NCI-H82 treated with DMSO at 0.1 percent for 48 hours (cell line): ENCODE measurements around the gene TSKU.

Experiments
- DNase-seq: peaks from one replicate; lab custom pipeline; 2025; ENCODE audit not compliant: unreplicated experiment; lab: John Stamatoyannopoulos, UW

Gene TSKU, protein sequence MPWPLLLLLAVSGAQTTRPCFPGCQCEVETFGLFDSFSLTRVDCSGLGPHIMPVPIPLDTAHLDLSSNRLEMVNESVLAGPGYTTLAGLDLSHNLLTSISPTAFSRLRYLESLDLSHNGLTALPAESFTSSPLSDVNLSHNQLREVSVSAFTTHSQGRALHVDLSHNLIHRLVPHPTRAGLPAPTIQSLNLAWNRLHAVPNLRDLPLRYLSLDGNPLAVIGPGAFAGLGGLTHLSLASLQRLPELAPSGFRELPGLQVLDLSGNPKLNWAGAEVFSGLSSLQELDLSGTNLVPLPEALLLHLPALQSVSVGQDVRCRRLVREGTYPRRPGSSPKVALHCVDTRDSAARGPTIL

DNA sequence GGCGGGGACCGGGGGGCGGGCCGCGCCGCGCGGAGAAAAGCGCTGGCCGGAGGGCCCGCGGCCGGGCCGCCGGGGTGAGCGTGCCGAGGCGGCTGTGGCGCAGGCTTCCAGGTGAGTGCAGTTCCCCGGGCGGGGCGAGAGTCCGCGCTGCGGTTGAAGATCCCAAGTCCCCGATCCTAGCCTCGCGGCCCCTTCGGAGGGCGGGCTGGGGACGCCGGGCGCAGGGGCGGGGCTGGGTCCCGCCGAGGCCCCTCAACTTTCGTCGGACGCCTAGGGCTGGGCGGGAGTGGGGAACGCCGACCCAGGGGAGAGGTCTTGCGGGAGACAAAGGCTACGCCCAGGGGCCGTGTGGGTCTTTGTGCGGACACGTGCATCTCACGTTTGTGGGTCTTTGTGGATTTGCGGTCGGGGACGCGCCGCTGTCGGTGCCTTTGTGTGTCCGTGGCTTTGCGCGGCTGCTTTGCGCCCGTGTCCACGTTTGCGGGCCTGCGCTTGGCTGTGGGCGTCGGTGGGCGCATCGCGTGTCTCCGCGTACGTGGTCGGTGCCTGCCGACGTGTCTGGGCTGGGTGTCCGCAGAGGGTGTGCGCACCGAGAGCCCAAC lies at the start of gene TSKU:
TSS of gene TSKU (plus strand) at position 63 of the 602 bp plus-strand sequence. CDS start 12,261 bp downstream, outside the sequence.
- DNase-seq, result no peak

DNA sequence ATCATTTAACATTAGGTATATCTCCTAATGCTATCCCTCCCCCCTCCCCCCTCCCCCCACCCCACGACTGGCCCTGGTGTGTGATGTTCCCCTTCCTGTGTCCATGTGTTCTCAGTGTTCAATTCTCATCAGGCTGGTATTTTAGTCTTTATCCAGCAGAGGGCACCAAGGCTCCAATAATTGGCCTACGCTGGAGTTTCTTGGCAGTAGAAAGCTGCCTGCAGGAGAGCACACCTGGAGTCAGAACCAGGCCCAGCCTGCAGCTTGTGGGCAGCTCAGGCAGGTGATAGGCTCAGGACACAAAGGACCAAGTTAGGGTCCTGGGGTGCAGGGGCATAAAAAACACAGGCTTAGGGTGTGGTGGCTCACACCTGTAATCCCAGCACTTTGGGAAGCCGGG lies 49.2 kb upstream of the TSKU start:
- peak; percentile 7 for DNase-seq

DNA sequence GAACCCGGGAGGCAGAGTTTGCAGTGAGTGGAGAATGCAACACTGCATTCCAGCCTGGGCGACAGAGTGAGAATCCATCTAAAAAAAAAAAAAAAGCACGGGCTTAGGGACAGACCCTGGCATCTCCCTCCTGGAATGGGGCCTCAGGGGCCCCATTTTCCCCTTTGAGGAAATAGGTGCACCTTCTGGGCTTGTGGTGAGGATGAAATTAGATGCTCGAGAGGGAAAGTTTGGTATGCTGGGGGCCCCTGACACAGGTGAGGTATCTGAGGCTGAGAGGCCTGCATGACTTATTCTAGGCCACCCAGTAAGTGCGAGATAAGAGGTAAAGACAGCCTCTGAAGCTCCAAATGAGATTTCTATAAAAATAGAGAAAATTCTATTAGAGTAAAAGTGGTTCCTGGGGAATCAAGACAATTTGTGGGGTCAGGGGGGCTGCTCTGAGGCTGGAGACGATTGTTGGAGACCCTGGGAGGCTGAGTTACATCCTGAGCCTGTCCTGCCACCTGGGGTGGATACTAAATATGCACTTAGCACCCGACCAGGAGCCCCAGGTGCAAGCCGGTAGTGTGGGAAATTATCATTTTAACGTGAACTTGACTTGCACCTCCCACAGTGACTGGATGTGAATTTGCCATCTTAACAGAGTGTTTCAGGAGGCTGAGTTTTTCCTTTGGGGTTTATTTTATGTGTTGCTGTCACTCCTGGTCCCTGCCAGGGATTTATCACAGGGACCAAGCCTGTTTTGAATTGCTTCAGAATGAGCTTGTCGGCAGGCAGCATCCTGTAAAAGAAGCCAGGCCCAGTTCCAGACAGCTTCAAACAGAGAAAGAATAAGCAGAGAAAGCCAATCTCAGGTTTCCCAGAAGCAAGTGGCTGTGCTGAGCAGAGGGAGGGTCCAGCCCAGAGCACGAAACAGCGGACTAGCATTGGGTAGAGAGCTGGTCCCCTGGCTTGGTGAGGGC lies 48.4 kb upstream of the TSKU start:
- DNase-seq, result no peak

DNA sequence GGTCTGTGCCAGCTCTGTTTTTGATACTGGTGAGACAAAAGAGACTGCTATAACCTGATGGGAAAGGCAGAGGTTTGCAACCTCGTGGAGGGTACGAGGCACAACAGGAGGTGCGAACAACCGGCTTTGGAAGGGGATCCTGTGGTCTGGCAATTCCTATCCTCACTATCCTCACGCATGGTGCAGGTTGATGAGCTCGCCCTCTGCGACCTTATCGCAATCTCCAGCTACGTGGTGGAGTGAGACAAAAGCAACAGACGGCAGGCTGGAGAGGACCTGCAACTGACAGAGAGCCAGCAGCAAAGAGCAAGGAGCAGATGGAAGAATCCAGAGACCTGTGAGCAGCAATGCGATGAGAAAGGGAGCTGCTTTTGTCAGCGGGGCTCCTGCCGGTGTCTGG lies 47.3 kb upstream of the TSKU start:
- no peak for DNase-seq

DNA sequence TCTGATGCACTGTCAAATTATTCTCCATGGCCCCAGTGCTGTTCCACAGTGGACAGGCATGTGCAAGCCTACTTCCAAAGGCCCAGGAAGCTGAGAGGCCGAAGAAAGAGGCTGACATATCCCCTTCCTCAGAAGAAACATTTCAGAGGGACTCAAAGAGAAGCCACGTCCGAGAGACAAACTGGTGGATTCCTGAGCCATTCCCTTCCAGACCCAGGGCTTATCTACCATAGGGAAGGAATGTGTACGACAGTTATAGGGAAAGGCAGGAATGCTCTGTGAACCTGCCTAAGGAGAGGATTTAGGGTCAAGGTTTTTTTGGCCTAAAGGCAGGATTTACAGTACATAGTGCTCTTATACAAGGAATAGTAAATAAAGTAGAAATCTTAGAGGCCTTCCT lies 46.9 kb upstream of the TSKU start:
- DNase-seq, result no peak

DNA sequence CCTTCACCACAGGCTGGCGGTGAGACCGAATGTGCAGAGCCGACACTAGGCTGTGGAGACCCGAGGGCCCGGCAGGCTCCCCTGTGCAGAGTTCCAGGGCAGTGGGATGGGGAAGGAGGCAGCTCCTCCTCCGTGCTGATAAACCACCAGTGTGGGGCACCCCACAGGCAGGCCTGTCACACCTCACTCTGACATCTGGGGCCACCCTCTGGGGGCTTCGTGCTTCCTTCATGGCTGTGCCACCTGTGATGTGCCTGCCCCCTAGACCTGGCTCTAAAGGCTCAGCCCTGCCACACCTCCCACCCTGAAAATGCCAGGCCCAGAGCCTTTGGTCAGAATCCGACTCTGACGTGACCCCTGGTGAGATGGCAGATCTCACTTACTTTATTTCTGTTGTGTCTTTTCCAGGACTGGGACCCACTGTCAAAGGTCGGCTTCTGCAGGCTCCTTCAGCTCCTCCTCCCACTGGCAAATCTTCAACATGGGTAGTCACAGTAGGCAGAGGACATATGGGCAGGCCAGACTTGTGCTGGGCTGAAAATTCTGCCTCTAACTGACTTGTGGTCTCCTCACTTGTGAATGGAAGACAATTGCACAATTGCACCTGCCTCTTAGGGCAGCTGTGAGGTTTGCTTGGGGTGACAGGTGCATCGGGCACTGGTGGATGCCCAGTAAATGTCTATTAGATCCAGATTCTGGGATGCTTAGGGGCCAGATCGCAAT lies 46.2 kb upstream of the TSKU start:
- no peak for DNase-seq

DNA sequence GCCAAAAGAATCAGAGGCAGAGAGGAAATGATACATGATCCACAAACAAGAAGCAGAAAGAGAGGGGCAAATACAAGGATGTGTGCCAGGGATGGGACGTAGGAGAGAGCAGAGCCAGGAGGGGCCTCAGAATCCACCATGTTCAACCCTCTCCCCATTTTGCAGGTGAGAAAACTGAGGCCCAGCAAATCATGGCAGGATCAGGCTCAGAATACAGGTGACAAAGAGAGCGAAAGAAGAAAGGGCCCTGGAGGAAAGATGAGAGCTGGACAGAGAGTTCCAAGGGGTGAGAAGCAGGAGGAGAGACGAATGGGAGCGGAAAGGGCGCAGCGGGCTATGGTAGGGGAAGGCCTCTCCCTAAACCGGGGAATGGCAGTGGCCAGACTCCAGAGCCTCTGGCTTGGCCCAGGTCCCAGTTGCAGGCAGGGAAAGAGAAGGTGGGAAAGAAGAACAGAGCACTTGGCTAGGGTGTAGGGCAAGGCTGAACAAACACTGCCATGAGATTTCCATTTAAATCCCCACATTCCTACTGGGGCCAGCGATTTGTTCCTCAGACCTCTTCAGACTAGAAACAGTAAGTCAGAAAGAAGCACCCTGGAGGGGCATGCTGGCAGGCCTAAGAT lies 44.4 kb upstream of the TSKU start:
- no peak for DNase-seq

DNA sequence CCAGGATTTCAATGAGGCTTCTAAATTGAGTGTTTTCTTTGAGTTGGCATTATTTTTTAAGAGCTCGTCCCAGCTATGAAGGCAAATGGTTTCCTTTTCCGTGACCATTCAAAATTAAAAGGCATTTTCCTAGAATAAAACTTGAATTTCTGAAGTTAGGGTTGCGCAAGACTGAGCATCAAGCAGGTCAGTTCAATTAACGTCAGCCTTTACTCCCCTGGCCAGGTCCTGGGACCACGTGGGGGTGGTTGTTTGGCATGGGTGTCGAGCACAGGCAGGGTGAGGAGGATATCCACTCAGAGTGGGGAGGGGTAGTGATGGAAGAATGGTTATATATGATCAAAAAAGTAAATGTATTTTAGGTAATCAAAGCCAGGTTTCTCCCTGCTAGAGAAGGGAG lies 43.4 kb upstream of the TSKU start:
- DNase-seq, result no peak

DNA sequence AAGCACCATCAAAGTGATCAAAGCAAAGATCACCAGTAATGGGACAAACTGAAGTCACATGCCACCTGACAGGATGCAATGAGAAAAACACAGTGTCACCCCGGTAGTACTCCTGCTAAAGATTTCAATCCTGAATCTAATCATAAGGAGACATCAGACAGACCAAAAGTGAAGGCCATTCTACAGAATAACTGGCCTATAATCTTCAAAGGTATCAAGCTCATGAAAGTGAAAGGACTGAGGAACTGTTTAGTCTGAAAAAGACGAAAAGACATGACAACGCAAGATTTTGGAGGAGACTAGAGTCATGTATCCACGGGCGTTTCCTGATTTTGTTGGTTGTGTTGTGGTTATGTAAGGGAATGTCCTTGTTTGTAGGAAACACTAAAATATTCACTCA lies 42.4 kb upstream of the TSKU start:
- DNase-seq, result no peak

DNA sequence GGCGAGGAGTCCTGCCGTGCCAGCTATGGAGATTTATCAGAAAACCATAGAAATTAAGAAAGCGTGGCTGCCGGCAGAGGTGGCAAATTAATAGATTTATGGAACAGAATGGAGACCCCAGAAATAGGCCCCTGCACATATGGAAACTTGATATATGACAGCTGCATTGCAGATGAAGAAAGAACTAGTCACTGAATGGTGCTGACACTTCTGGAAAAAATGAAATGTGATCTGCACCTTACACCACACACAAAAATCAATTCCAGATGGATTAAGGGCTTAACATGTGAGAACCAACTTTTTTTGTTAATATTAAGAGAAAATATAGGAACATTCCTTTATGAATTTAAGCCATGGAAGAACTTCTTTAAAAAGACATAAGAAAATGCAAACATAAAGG lies 40.3 kb upstream of the TSKU start:
- DNase-seq, result no peak

DNA sequence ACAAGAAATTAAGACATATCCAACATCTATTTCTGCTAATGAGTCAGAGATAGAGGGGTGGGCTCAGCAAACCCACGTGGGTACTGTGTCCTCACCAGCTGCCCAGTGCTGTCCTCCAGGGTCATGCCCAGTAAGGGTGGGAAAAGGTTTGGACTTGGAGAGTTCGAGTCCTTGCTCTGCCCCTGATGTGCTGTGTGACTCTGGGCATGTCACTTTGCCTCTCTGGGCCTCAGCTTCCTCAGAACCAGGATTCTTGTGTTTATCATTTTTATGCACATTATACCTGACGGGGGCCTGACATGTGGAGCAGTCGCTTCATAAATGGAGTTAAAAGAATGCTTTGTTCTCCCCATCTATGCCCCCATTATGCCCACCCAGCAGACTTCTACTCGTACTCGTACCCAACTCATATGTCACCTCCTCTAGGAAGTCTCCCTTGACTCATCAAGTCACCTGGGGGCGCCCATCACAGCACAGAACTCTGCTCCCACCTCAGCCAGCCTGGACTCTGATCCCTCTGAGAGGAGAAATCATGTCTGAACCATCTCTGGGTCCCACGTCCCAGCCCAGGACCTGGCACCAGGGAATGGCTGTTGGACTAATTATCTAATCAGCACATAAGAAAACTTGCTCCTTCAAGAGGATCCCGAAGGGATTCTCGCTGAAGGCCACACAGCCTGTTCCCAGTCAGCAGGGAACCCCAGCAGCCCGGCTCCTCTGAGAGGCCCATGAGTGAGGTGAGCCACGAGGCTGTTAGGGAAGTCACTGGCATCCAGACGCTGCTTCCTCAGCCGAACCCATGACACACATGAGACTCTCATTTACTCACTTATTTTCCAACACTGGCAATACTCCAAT lies 38.7 kb upstream of the TSKU start:
- DNase-seq, result no peak

DNA sequence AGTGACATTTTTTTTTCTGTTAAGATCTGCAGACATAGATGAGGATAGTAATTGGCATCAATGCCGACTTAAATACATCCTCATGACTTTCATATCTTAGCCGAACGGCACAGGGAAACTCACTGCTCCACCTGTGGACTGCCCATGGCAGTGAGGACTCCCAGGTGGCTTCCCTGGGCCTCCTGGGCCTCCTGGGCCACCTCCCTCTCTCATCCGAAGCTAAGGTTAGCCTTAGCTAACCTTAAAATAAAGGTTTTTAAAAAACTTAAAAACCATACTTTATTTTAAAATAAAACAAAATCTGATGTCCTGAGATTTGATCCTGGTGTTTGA lies 38.1 kb upstream of the TSKU start:
- DNase-seq, result no peak

DNA sequence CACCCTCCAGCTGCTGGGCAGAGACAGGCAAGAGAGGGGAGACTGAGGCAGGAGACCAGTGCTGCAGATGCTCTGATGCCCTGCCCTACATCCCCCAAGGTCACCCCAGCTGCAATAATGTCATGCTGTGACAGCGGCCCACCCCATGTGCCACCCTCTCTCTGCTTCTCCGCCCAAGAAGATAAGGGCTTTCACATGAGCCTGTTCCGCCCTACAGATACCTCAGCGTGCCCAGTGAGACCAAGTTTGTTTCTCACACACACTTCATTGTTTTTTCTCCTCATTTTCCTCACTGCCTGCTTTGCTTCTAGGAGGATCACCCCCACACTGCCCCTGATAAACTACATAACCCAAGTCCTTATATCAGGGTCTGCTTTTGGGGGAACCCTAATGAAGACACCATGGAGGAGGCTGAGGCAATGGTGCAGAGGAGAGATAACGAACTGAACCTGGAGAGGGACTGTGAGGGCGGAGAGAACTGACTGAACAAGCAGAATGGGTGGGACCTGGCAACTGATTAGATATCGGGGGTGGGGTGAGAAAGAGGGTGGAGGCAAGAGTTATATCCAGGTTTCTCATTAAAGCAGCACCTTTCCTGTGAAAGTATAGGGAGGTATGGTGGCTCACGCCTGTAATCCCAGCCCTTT lies 37.5 kb upstream of the TSKU start:
- no peak for DNase-seq

DNA sequence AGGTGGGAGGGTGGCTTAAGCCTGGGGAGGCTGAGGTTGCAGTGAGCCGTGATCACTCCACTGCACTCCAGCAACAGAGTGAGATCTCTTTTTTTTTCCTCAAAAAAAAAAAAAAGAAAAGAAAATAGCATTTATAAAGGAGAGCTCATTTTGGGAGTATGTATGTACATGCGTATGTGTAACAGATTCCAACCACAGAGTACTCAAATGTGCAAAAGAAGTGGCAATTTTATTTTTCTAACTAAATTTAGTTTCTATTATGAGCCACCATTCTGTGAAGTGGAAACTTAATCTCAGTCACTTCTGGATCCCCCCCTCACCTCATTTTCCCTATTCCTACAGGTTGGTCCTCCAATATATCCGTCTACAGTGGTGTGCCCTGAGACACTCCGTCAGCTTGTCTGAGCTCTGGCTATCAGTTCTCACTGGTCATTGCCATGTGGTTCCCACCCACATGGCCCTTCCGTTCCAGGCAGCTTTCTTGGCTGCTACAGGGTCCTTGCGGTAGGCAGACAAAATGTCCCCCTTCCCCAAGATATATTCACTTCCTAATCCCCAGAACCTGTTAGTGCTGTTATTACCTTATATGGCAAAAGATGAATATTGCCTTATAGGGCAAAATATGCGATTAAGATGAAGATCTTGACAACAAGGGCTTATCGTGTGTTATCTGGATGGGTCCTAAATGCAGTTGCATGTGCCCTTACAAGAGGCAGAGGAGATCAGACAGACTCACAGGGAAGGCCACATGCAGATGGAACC lies 35.8 kb upstream of the TSKU start:
- no peak for DNase-seq

DNA sequence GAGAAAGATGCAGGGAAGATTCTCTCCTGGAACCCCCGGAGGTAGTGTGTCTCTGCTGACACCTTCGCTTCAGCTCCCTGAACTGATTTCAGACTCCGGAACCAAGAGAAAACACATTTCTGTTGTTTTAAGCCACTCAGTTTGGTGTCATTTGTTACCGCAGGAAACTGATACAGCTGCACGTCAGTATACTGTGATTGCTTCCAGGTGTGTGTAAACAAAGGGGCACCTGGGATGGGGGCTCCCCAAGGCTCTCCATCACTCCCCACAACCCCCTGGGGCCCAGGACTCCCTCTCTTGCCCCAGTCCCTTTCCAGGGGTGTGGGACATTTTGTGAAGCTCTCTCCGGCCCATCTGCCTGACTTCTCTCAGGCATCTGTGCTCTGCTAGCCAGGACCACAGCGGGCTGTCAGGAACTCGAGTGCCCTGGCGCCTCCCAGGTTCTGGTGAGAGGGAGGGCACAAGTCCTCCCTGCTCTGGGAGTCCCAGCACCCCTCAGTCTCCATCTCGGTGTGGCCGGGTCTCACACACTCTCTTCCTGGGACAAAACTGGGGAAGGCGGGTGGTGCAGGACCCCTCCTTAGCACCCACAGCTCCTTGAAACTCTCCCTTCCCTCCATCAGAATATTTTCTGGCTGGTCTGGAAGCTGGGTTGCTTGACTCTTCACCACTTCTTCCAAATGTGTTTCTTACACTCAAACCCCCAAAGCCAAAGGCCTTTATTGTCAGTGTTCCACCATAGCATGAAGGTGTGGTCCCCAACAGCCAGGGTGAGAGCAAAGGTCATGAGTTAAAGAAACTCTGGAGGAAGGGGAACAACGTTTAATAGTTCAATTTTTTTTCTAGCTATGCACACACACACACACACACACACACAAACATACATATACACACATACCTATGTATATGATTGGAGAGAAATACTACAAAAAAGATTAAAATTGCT lies 35.0 kb upstream of the TSKU start:
- DNase-seq, result no peak

DNA sequence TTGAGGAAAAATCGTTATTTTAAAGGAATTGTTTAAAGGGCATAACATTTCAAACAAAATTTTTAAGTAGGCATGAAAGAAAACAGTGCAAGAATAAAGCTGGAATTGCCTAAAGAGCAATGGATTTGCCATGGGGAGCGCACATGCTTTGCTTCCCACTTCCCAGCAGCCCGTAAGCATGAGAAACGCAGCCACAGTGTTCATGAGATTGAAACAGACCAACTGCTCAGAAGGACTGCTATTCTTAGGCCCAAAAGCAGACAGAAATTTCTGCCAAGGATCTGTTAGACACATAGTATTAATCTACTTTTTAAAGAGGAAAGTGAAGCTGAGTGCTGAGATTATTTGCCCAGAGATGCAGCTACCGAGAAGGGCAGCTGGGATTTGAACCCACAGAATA lies 34.2 kb upstream of the TSKU start:
- no peak for DNase-seq

DNA sequence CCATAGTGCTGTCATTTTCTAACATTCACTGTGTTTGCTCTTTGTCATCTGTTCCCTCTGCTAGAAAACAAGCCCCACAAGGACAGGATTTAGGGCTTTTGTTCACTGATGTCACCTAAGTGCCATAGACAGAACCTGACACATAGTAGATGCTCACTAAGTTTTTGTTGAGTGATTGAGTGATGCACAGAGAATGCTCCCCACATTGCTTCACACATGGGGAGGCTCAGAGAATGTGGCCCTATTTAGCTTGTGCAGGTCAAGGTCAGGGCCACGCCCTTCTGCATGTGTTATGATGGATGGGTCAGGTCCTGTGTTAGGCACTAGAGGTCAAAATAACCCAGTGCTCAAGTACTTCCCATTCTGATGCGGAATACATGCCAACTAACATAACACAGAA lies 33.1 kb upstream of the TSKU start:
- DNase-seq, result no peak

DNA sequence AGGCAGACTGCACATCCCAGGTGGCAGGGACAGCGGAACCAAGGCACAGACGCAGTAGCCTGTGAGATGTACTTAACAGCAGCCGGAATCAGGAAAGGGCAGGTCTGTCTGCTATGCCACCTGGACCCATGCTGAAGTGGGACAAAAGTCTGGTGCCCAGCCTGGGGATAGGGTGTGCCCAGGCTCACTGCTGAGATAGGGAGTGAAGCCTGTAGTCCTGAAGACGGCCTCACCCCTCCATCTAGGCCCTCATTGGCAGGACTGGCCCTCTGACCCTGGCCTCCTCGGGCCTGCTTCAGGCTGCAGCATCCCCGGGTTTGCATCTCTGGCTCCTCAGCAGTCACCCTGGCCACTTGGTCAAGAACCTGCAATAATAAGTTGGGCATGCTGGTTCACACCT lies 32.4 kb upstream of the TSKU start:
- no peak for DNase-seq
